ENCODE data around the gene OR10H1. TPM values are rescaled to one million over a fixed set of nuclear protein-coding genes. Genes with fewer than 3 reads are reported as not detected.
"Not testable (repeated sequence)": the region's sequence is repeated elsewhere in the genome, so short reads cannot be mapped to it uniquely, and the experiment has no call there.

The OR10H1 gene
- total RNA-seq, 1 donor from 2014 or later: not detected

- Mint-ChIP-seq H3K27ac (ENCODE audit: unreplicated experiment) (no peak overlapping the region), H3K4me1 (ENCODE audit: low read depth, unreplicated experiment) (no peaks in the 10 kb centered on the region), H3K9me3 (ENCODE audit: unreplicated experiment) (peaks cover 12% of the 10 kb centered on the region), H3K4me3 (ENCODE audit: unreplicated experiment) (no peak overlapping the region), H3K27me3 (ENCODE audit: low read depth, unreplicated experiment) (no peaks in the 10 kb centered on the region), H3K36me3 (ENCODE audit: low read depth, unreplicated experiment) (no peaks in the 10 kb centered on the region)
- H3K27me3 ChIP-seq (ENCODE audit: insufficient read depth, low read length): no peaks in the 10 kb centered on the region
- H3K9ac ChIP-seq (ENCODE audit: low read length): no peak overlapping the region
- H4K20me1 ChIP-seq (ENCODE audit: insufficient read depth, low read length): no peaks in the 10 kb centered on the region
- no peak overlapping the region for H2AFZ ChIP-seq (ENCODE audit: low read depth, low read length)
- no peak for FAIRE-seq
- no peak overlapping the region for H3K4me3 ChIP-seq (ENCODE audit: insufficient read depth, low read depth, low read length)
- H3K36me3 ChIP-seq (ENCODE audit: insufficient read depth, low read length): no peaks in the 10 kb centered on the region
- TF ChIP-seq CTCF (IDR thresholded peaks at IDR 0.05; ENCODE audit: insufficient read depth, low read depth, low read length) (no peak), EZH2 (IDR thresholded peaks at IDR 0.05; ENCODE audit: insufficient read depth, low read length) (no peak)
- no peaks in the 10 kb centered on the region for H3K4me1 ChIP-seq (ENCODE audit: insufficient read depth, low read length)
- H3K27ac ChIP-seq (ENCODE audit: low read depth, low read length): no peak overlapping the region
- no peak for DNase-seq (ENCODE audit: low read depth)
- H3K4me2 ChIP-seq (ENCODE audit: low read length): no peak overlapping the region
- no peaks in the 10 kb centered on the region for H3K9me3 ChIP-seq (ENCODE audit: insufficient read depth, low read depth, low read length)
- H3K79me2 ChIP-seq (ENCODE audit: insufficient read depth, low read length): no peaks in the 10 kb centered on the region
Observed at GRCh38 chr19:15843203-15843893, 27.9 kb upstream of the OR10H1 start.

GRCh38 chr19:15841875-15842569 lies 26.6 kb upstream of the OR10H1 start:
- H3K27ac Mint-ChIP-seq (ENCODE audit: unreplicated experiment): no peak overlapping the region
- no peak overlapping the region for H3K4me2 ChIP-seq (ENCODE audit: low read length)
- H3K79me2 ChIP-seq (ENCODE audit: insufficient read depth, low read length): no peaks in the 10 kb centered on the region
- H3K9ac ChIP-seq (ENCODE audit: low read length): no peak overlapping the region
- no peaks in the 10 kb centered on the region for H3K9me3 ChIP-seq (ENCODE audit: insufficient read depth, low read depth, low read length)
- TF ChIP-seq CTCF (IDR thresholded peaks at IDR 0.05; ENCODE audit: insufficient read depth, low read depth, low read length) (no peak), EZH2 (IDR thresholded peaks at IDR 0.05; ENCODE audit: insufficient read depth, low read length) (no peak)
- H3K36me3 Mint-ChIP-seq (ENCODE audit: low read depth, unreplicated experiment): no peaks in the 10 kb centered on the region
- H3K27me3 Mint-ChIP-seq (ENCODE audit: low read depth, unreplicated experiment): no peaks in the 10 kb centered on the region
- H3K9me3 Mint-ChIP-seq (ENCODE audit: unreplicated experiment): peaks cover 9% of the 10 kb centered on the region
- H3K4me3 Mint-ChIP-seq (ENCODE audit: unreplicated experiment): no peak overlapping the region
- no peak for DNase-seq (ENCODE audit: low read depth)
- no peaks in the 10 kb centered on the region for H3K27me3 ChIP-seq (ENCODE audit: insufficient read depth, low read length)
- H3K36me3 ChIP-seq (ENCODE audit: insufficient read depth, low read length): no peaks in the 10 kb centered on the region
- no peaks in the 10 kb centered on the region for H4K20me1 ChIP-seq (ENCODE audit: insufficient read depth, low read length)
- no peak overlapping the region for H3K4me3 ChIP-seq (ENCODE audit: insufficient read depth, low read depth, low read length)
- no peaks in the 10 kb centered on the region for H3K4me1 ChIP-seq (ENCODE audit: insufficient read depth, low read length)
- no peak for FAIRE-seq
- H2AFZ ChIP-seq (ENCODE audit: low read depth, low read length): no peak overlapping the region
- no peak overlapping the region for H3K27ac ChIP-seq (ENCODE audit: low read depth, low read length)
- no peaks in the 10 kb centered on the region for H3K4me1 Mint-ChIP-seq (ENCODE audit: low read depth, unreplicated experiment)

- DNase-seq (ENCODE audit: low read depth) (no peak), FAIRE-seq (no peak)
- Mint-ChIP-seq H3K9me3 (ENCODE audit: unreplicated experiment) (peaks cover 11% of the 10 kb centered on the region), H3K4me1 (ENCODE audit: low read depth, unreplicated experiment) (no peaks in the 10 kb centered on the region), H3K27me3 (ENCODE audit: low read depth, unreplicated experiment) (no peaks in the 10 kb centered on the region), H3K4me3 (ENCODE audit: unreplicated experiment) (no peak overlapping the region), H3K27ac (ENCODE audit: unreplicated experiment) (no peak overlapping the region), H3K36me3 (ENCODE audit: low read depth, unreplicated experiment) (no peaks in the 10 kb centered on the region)
- Histone ChIP-seq H3K36me3 (ENCODE audit: insufficient read depth, low read length) (no peaks in the 10 kb centered on the region), H3K9me3 (ENCODE audit: insufficient read depth, low read depth, low read length) (no peaks in the 10 kb centered on the region), H3K4me3 (ENCODE audit: insufficient read depth, low read depth, low read length) (no peak overlapping the region), H3K27me3 (ENCODE audit: insufficient read depth, low read length) (no peaks in the 10 kb centered on the region), H3K27ac (ENCODE audit: low read depth, low read length) (no peak overlapping the region), H3K79me2 (ENCODE audit: insufficient read depth, low read length) (no peaks in the 10 kb centered on the region), H3K9ac (ENCODE audit: low read length) (no peak overlapping the region), H3K4me1 (ENCODE audit: insufficient read depth, low read length) (no peaks in the 10 kb centered on the region), H2AFZ (ENCODE audit: low read depth, low read length) (no peak overlapping the region), H3K4me2 (ENCODE audit: low read length) (no peak overlapping the region), H4K20me1 (ENCODE audit: insufficient read depth, low read length) (no peaks in the 10 kb centered on the region)
- TF ChIP-seq CTCF (IDR thresholded peaks at IDR 0.05; ENCODE audit: insufficient read depth, low read depth, low read length) (no peak), EZH2 (IDR thresholded peaks at IDR 0.05; ENCODE audit: insufficient read depth, low read length) (no peak)
Observed at GRCh38 chr19:15840833-15841232, 25.4 kb upstream of the OR10H1 start.

GRCh38 chr19:15839888-15840287 lies 24.4 kb upstream of the OR10H1 start:
- not testable (repeated sequence) for H3K4me3 Mint-ChIP-seq (ENCODE audit: unreplicated experiment); H2AFZ ChIP-seq (ENCODE audit: low read depth, low read length); H3K9me3 ChIP-seq (ENCODE audit: insufficient read depth, low read depth, low read length); FAIRE-seq; H3K36me3 ChIP-seq (ENCODE audit: insufficient read depth, low read length); H3K4me1 ChIP-seq (ENCODE audit: insufficient read depth, low read length); H4K20me1 ChIP-seq (ENCODE audit: insufficient read depth, low read length); H3K27ac Mint-ChIP-seq (ENCODE audit: unreplicated experiment); H3K27me3 ChIP-seq (ENCODE audit: insufficient read depth, low read length); H3K4me3 ChIP-seq (ENCODE audit: insufficient read depth, low read depth, low read length); H3K4me1 Mint-ChIP-seq (ENCODE audit: low read depth, unreplicated experiment); H3K4me2 ChIP-seq (ENCODE audit: low read length); H3K9ac ChIP-seq (ENCODE audit: low read length); H3K36me3 Mint-ChIP-seq (ENCODE audit: low read depth, unreplicated experiment); H3K27ac ChIP-seq (ENCODE audit: low read depth, low read length); H3K27me3 Mint-ChIP-seq (ENCODE audit: low read depth, unreplicated experiment); H3K79me2 ChIP-seq (ENCODE audit: insufficient read depth, low read length); DNase-seq (ENCODE audit: low read depth)
- H3K9me3 Mint-ChIP-seq (ENCODE audit: unreplicated experiment): peaks cover 12% of the 10 kb centered on the region

All from astrocyte (in vitro differentiated cells and primary cell).